ENCODE data around the gene THEMIS2.

GRCh38 chr1:27858072-27858948 is 14.0 kb upstream of the THEMIS2 start:
- peak; percentile 80 to 97 for TF ChIP-seq CTCF (IDR thresholded peaks at IDR 0.05)
- TF ChIP-seq EP300 (IDR thresholded peaks at IDR 0.05), result no peak

Data from suprapubic skin (tissue), 3 donors.